GDM1 (cell line): ENCODE results near the gene THSD4.
"Not testable (repeated sequence)": the region's sequence is repeated elsewhere in the genome, so short reads cannot be mapped to it uniquely, and the experiment has no call there.

Experiments
- DNase-seq: peaks from one replicate; lab custom pipeline; 2025; lab: John Stamatoyannopoulos, UW

The THSD4 gene

GRCh38 chr15:71352125-71352524, 236.9 kb downstream of the THSD4 start:
- DNase-seq = no peak

- no peak for DNase-seq
These were observed 237.5 kb downstream of the THSD4 start for GRCh38 chr15:71352765-71353164.

GRCh38 chr15:71353171-71353570, 237.9 kb downstream of the THSD4 start:
- no peak for DNase-seq

- no peak for DNase-seq
These were observed 240.0 kb downstream of the THSD4 start for GRCh38 chr15:71355268-71355667.

GRCh38 chr15:71357321-71357732, 242.1 kb downstream of the THSD4 start:
- no peak for DNase-seq

- DNase-seq = no peak
These were observed 242.7 kb downstream of the THSD4 start for GRCh38 chr15:71357967-71358366.

- DNase-seq = no peak
These were observed 244.0 kb downstream of the THSD4 start for GRCh38 chr15:71359246-71359645.

GRCh38 chr15:71362556-71362955, 247.3 kb downstream of the THSD4 start:
- no peak for DNase-seq

GRCh38 chr15:71362987-71363968, 248.0 kb downstream of the THSD4 start:
- DNase-seq = no peak

GRCh38 chr15:71364117-71364584, 248.9 kb downstream of the THSD4 start:
- no peak for DNase-seq

GRCh38 chr15:71366522-71366921, 251.3 kb downstream of the THSD4 start:
- no peak for DNase-seq

GRCh38 chr15:71366926-71367325, 251.7 kb downstream of the THSD4 start:
- DNase-seq = no peak

GRCh38 chr15:71367737-71368136, 252.5 kb downstream of the THSD4 start:
- DNase-seq = not testable (repeated sequence)

- not testable (repeated sequence) for DNase-seq
These were observed 257.5 kb downstream of the THSD4 start for GRCh38 chr15:71372769-71373168.

GRCh38 chr15:71373917-71374316, 258.6 kb downstream of the THSD4 start:
- DNase-seq = no peak

GRCh38 chr15:71374607-71375352, 259.5 kb downstream of the THSD4 start:
- no peak for DNase-seq

- DNase-seq = no peak
These were observed 260.7 kb downstream of the THSD4 start for GRCh38 chr15:71375934-71376333.

- DNase-seq = no peak
These were observed 264.6 kb downstream of the THSD4 start for GRCh38 chr15:71379893-71380292.

GRCh38 chr15:71380345-71380744, 265.1 kb downstream of the THSD4 start:
- no peak for DNase-seq

GRCh38 chr15:71384501-71384900, 269.2 kb downstream of the THSD4 start:
- no peak for DNase-seq

GRCh38 chr15:71385026-71385425, 269.8 kb downstream of the THSD4 start:
- no peak for DNase-seq

GRCh38 chr15:71385457-71385856, 270.2 kb downstream of the THSD4 start:
- DNase-seq = no peak

GRCh38 chr15:71386005-71386404, 270.7 kb downstream of the THSD4 start:
- no peak for DNase-seq
